Stimulated activated CD8-positive, alpha-beta memory T cell treated with anti-CD3 and anti-CD28 coated beads, Interleukin-12 subunit alpha, Interleukin-12 subunit beta, amount 100 ng/mL, for 24 hours (primary cell): ENCODE results near the gene AK9.

ENCODE experiments used
- DNase-seq: peaks from one replicate; pipeline ENCODE4 v3.0.0-alpha.2; 2020; ENCODE audit errors: extremely low read depth

The AK9 gene

DNA sequence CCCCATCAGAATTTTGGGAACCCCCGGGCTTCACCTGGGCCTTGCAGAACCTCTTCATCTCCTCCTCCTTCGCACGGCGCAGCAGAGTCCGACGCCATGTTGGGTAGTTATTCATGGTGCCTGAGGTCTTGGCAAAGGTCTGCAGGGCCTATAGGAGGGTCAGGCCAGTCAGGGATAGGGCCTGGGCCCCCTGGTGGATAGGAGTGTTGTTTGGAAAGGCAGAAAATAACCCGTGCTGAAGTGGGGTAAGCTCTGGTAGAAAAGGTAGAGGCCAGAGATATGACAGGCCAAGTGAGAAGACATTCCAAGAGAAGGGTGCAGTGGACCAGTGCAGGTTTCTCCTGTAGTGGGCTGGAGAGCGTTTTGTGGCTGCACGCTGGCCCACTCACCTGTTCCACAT is 245.6 kb downstream of the AK9 start:
- no peak for DNase-seq

DNA sequence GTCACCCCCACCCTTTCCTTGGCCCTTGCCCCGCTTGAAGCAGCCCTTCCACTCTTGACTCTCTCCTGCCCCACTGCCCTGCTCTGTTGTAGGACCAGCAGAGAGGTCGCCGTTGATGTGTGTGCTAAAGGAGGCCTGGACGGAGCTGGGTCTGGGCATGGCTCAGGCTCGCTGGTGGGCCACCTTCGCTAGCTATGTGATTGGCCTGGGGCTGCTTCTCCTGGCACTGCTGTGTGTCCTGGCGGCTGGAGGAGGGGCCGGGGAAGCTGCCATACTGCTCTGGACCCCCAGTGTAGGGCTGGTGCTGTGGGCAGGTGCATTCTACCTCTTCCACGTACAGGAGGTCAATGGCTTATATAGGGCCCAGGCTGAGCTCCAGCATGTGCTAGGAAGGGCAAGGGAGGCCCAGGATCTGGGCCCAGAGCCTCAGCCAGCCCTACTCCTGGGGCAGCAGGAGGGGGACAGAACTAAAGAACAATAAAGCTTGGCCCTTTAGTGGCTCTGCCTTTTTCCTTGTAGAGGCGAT is 247.5 kb downstream of the AK9 start:
- no peak for DNase-seq
